H1 (cell line): ENCODE measurements around the gene SLC25A5. TPM values are rescaled to one million over a fixed set of nuclear protein-coding genes. Genes with fewer than 3 reads are reported as not detected.

Source experiments
- FOSL1 ChIP-seq: IDR thresholded peaks from 2 replicates; pipeline ENCODE4 v1.6.1; 2011; ENCODE audit warnings: mild to moderate bottlenecking, low read depth, low read length, moderate library complexity; ENCODE audit not compliant: insufficient read depth
- SIRT6 ChIP-seq: IDR thresholded peaks from one replicate; pipeline ENCODE4 v1.7.1; 2012; ENCODE audit warnings: low read length, inconsistent platforms
- polyA plus RNA-seq, 7 experiments: library from polyadenylated mRNA; depleted of rRNA in 3 of 7; stranded (reverse) in 5 of 7; unstranded in 2 of 7; fragments of >200 nt in 5 of 7; fragments of 200-250 nt in 2 of 7; gene quantifications; 1 replicate in 5 of 7; 2 replicates in 1 of 7; 4 replicates in 1 of 7; pipeline versions ENCODE4 v1.2.1 to v1.2.3, GENCODE V29; 2011 to 2013; ENCODE audit warnings: missing spikeins in 2 of 7, mixed read lengths in 2 of 7
- total RNA-seq: library from RNA; stranded (reverse); fragmentation: NEBNext Ultra II Directional; extraction: Animal tissue kit (Norgen Biotek cat#: 25700); gene quantifications from 2 replicates; pipeline ENCODE4 v1.2.1, GENCODE V29; 2021
- TF ChIP-seq, protein P1 (sequence below): IDR thresholded peaks from 2 replicates; pipeline ENCODE4 v1.6.1; 2011; ENCODE audit warnings: low read length, improper control_type of control experiment

SLC25A5 gene
- total and polyA plus RNA-seq, 2 of the 8 experiments (the other 6 are each of a cell fraction or from before 2014, with no cell fraction given), result 512 to 727 TPM

DNA sequence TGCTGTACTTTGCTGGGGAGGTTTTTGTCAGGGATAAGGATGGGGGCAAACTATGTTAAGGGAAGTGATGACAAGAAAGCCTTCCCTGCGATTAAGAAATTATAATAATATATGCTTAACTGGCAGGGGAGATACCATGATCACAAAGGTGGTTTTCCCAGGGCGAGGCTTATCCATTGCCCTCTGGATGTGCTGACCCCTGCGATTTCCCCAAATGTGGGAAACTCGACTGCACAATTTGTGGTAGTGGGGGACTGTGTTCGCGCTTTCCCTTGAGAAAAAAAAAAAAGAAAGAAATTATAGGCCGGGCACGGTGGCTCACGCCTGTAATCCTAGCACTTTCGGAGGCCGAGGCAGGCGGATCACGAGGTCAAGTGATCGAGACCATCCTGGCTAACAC lies 44.6 kb upstream of the SLC25A5 start (continued):
- TF ChIP-seq, protein P1, sequence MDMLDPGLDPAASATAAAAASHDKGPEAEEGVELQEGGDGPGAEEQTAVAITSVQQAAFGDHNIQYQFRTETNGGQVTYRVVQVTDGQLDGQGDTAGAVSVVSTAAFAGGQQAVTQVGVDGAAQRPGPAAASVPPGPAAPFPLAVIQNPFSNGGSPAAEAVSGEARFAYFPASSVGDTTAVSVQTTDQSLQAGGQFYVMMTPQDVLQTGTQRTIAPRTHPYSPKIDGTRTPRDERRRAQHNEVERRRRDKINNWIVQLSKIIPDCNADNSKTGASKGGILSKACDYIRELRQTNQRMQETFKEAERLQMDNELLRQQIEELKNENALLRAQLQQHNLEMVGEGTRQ, result no peak
- TF ChIP-seq FOSL1 (no peak), SIRT6 (no peak)
- TF ChIP-seq, all 59 proteins: peak for 0
